NCI-H345 treated with DMSO at 0.1 percent for 48 hours (cell line): ENCODE measurements around the gene GALNT2.

Experiments used
- DNase-seq: peaks from one replicate; lab custom pipeline; 2025; ENCODE audit not compliant: unreplicated experiment; lab: John Stamatoyannopoulos, UW

GALNT2 gene

GRCh38 chr1:230312676-230313075, 245.6 kb downstream of the GALNT2 start:
- DNase-seq, result no peak

- no peak for DNase-seq
Observed at GRCh38 chr1:230313453-230314141, 246.6 kb downstream of the GALNT2 start.

- no peak for DNase-seq
Observed at GRCh38 chr1:230314142-230314470, 247.1 kb downstream of the GALNT2 start.

- no peak for DNase-seq
Observed at GRCh38 chr1:230315099-230315498, 248.1 kb downstream of the GALNT2 start.

- no peak for DNase-seq
Observed at GRCh38 chr1:230316864-230317745, 250.1 kb downstream of the GALNT2 start.

GRCh38 chr1:230317823-230318819, 251.1 kb downstream of the GALNT2 start:
- no peak for DNase-seq

GRCh38 chr1:230319014-230319747, 252.1 kb downstream of the GALNT2 start:
- DNase-seq, result no peak

- no peak for DNase-seq
Observed at GRCh38 chr1:230320804-230321203, 253.8 kb downstream of the GALNT2 start.

- no peak for DNase-seq
Observed at GRCh38 chr1:230321341-230321740, 254.3 kb downstream of the GALNT2 start.

- no peak for DNase-seq
Observed at GRCh38 chr1:230321741-230322420, 254.8 kb downstream of the GALNT2 start.

GRCh38 chr1:230322421-230322756, 255.4 kb downstream of the GALNT2 start:
- no peak for DNase-seq

- no peak for DNase-seq
Observed at GRCh38 chr1:230322967-230323547, 256.0 kb downstream of the GALNT2 start.

- no peak for DNase-seq
Observed at GRCh38 chr1:230323686-230324085, 256.6 kb downstream of the GALNT2 start.

GRCh38 chr1:230326971-230327891, 260.2 kb downstream of the GALNT2 start:
- no peak for DNase-seq

- no peak for DNase-seq
Observed at GRCh38 chr1:230327892-230328284, 260.9 kb downstream of the GALNT2 start.

GRCh38 chr1:230328342-230329015, 261.4 kb downstream of the GALNT2 start:
- no peak for DNase-seq

- DNase-seq, result no peak
Observed at GRCh38 chr1:230330157-230330556, 263.1 kb downstream of the GALNT2 start.
